C4-2B (cell line): ENCODE results near the gene MED15.
"Not testable (repeated sequence)": the region's sequence is repeated elsewhere in the genome, so short reads cannot be mapped to it uniquely, and the experiment has no call there.

Experiments used
- H3K27ac ChIP-seq: fragments of 450-650 bp; 2 replicates; pipeline ENCODE4 v1.5.1; 2017
- ZFX ChIP-seq: fragments of 450-650 bp; IDR thresholded peaks from 2 replicates; pipeline ENCODE4 v1.6.1; 2017
- TF ChIP-seq, protein P1 (sequence below): fragments of 450-650 bp; conservative IDR thresholded peaks from 2 replicates; pipeline ENCODE4 v1.5.1; 2017; ENCODE audit warnings: mild to moderate bottlenecking

MED15 gene

DNA sequence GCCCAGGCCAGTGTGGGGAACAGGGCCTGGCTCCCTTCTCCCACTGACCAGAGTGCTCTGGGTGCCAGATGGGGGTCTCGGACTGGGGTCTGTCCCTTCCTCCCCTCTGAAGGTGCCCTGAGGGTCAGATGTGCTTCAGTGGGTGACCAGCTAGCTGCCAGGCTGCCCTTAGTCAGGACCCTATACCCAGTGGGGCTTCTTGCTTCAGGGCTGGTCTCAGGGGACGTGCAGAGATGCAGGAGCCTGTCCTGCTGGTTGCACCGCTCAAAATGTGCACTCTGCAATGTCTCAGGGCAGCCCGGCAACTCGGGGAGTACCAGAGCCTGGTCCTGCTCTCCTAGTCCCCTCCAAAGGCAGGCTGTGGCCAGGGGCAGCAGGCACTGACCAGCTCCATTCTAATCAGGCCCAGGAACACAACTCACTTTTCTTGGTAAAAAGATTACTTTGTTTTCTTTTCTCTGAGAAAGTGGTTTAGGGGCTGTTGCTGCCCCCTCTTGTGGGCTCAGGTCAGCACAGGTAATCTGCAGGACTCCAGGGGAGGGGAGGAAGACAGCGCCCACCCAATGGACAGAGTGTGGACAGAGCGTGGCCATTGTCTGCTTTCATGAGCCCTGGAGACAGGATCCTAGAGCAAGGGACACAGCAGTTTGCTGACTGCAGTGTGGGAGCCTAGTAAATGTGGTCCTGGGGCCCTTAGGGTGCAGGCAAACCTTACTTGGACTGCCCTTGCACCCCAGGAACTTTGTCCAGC is 80.9 kb downstream of the MED15 start:
- TF ChIP-seq, protein P1, sequence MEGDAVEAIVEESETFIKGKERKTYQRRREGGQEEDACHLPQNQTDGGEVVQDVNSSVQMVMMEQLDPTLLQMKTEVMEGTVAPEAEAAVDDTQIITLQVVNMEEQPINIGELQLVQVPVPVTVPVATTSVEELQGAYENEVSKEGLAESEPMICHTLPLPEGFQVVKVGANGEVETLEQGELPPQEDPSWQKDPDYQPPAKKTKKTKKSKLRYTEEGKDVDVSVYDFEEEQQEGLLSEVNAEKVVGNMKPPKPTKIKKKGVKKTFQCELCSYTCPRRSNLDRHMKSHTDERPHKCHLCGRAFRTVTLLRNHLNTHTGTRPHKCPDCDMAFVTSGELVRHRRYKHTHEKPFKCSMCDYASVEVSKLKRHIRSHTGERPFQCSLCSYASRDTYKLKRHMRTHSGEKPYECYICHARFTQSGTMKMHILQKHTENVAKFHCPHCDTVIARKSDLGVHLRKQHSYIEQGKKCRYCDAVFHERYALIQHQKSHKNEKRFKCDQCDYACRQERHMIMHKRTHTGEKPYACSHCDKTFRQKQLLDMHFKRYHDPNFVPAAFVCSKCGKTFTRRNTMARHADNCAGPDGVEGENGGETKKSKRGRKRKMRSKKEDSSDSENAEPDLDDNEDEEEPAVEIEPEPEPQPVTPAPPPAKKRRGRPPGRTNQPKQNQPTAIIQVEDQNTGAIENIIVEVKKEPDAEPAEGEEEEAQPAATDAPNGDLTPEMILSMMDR, result no peak
- TF ChIP-seq ZFX, result no peak
- H3K27ac ChIP-seq, result no peak overlapping the region

DNA sequence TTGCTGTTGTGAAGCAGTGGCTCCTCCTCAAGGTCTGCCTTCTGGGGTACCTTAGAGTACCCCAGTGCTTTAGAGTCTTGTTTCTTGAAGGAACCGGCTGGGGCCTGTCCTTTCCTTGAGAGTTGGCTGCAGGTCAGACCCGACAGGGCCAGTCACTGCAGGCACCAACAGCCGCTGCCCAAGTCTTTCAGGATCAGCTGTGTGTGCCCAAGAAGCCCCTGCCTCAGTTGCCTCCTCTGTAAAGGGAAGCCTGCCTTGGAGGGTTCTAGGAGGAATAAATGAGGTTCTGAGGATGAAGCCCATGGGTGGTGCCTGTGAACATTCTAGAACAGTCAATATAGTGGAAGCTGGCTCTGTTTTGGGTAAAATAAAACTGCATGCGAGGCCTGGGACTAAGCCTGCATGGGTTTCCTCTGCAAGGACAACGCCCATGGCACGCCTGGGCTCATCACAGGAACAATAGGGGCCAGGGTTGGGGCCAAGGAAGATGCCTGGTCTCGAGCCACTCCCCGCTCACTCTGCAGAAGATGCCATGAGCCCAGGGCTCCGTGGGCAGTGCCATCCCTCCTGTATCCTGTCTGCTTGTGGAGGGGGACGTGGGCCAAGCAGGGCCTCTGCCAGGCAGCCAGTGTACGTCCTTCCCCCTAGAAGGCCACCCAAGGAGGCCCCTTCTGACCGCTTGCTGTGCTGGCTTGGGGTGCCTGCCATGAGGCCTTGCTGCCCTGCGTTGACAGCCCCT is 81.6 kb downstream of the MED15 start:
- TF ChIP-seq ZFX, result no peak
- TF ChIP-seq, protein P1, result no peak
- H3K27ac ChIP-seq, result no peak overlapping the region

DNA sequence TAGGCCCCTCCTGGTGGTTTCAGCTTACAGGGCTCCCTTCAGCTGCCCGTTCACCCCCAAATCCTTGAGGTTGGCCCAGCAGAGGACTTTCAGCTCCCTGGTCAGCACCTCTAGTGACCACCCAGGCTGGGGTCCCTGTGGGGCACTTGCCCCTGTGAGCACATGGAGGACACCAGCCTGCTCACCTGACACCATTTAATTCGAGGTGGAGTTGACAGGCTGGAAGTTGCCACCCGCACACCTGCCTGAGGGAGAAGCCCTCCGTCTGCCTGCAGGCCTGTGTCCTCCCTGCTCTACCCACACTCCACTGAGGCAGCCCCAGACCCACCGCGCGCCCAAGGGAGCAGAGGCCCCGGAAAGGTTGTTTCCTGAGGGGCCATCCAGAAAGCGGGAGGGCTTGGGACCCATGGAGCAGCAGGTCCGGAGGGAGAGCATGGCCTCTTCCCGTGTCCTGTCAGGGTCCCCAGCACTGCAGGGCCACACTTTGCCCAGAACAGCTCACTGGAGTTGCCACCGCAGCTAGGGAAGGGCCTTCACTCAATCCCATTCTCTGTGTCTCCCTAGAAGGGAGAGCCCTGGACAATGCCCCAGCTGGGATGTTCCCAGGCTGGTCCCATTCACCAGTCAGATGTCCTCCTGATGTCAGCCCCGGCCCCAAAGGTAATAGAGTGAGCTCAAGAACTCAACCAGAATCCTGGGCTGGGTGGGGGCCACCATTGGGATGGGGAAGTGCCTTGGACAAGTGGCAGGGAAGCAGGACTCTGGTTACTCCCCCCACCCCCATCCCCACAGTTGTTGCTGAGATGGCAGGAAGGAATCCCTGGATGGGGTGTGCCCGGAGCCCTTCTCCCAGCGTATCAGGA is 82.4 kb downstream of the MED15 start:
- TF ChIP-seq, protein P1, result no peak
- TF ChIP-seq ZFX, result no peak
- H3K27ac ChIP-seq, result no peak overlapping the region

DNA sequence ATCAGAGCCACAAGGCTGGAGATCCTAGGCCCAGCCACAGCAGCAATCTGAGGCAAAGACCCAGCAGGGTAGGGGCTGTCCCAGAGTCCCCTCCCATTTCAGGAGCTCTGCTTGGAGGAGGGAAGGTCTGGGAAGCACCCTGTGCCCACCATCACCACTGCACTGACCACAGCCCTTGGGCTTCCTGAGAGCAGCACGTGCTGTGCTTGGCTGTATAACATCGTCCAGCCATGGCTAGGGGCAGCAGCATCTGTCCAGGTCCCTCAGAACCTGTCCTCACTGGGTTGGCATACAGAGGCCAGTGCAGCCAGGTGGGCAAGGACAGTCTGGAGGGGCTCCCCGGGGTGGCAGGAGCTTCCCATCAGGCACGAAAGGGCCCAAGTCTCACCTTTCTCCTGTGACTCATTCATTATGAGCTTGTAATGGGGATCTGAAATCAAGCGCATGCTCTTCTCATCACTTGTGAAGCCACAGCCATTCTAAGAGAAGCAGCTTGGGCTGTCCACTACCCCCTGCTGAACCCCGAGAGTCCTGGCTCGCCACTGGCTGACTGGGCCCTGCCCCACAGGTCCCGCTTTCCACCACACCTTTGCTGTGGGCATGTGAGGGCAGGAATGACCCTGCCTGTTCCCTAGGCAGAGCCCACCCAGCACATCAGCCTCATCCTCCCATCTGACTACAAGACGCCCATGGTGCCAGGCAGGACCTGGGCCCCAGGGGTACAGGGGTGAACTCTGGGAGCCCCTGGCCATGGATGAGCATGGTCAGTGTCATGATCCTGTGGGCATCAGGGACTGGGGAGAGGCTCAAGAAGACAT is 83.3 kb downstream of the MED15 start:
- H3K27ac ChIP-seq, result no peak overlapping the region
- TF ChIP-seq, protein P1, result no peak
- no peak for TF ChIP-seq ZFX

DNA sequence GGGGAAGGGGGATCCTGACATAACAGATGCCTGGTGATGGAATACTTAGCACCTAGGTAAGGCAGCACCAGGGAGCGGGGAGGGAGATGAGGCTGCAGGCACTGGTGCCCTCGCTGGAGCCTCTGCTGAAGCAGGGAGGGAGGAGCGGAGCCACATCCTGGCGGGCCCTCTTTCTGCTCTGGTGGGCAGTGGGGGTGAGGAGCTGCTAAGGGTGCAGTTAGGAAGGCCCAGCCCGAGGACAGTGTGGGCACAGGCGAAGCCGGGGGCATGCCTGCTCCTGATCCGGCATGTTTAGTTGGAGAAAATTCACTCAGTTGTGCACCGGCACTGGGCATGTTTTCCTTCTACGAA is 83.9 kb downstream of the MED15 start:
- no peak overlapping the region for H3K27ac ChIP-seq
- TF ChIP-seq, protein P1, result no peak
- TF ChIP-seq ZFX, result no peak

DNA sequence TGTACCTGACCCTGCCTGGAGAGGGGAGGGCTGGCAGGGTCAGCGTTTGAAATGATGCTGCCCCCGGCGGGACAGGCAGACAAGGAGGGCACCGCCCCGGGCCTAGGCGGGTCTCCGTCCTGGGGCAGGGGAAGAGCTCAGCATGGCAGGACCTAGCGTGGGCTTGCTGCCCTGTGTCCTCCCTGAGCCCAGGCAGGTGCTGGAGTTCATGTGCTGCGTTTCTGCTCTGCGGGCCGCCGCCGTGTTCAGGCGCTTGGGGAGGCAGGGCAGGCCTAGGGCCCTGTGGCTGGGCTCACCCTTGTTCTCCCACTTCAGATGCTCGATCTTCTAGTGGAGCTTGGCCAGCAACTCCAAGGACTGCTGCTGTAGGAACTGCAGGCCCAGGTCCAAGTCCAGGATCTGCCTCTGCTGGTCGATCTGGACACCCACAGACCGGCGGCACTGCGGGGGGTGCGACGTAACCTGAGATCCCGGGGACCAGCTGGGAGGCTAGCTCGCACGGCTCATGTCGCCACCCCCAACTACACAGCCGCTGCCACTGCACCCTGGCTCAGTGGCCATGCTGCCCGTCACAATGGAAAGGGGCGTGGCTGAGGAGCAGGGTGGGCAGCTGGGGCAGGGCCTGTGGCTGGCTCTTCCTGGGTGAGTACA is 84.4 kb downstream of the MED15 start:
- TF ChIP-seq ZFX, result no peak
- TF ChIP-seq, protein P1, result no peak
- no peak overlapping the region for H3K27ac ChIP-seq

DNA sequence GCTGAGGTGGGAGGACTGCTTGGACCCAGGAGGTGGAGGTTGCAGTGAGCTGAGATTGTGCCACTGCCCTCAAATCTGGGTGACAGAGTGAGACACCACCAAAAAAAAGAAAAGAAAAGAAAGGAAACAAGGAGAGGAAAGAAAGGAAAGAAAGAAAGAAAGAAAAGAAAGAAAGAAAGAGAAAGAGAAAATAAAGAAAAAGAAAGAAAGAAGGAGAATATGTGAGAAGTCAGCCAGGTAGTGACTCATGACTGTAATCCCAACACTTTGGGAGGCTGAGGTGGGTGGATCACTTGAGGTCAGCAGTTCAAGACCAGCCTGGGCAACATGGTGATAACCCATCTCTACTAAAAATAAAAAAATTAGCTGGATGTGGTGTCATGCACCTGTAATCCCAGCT is 86.6 kb downstream of the MED15 start:
- H3K27ac ChIP-seq, result not testable (repeated sequence)

DNA sequence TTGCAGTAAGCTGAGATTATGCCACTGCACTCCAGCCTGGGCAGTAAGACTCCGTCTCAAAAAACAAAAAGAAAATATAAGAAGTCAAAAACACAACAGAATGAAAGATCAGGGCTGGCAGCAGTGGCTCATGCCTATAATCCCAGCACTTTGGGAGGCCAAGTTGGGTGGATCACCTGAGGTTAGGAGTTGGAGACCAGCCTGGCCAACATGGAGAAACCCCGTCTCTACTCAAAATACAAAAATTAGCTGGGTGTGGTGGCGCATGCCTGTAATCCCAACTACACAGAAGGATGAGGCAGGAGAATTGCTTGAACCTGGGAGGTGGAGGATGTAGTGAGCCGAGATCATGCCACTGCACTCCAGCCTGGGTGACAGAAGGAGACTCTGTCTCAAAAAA is 87.1 kb downstream of the MED15 start:
- not testable (repeated sequence) for H3K27ac ChIP-seq
